Measurements from ENCODE around the gene SAMD4A.
A peak's percentile ranks its signal among the peaks of the same experiment; 100 is the strongest.

SAMD4A gene

GRCh38 chr14:54574528-54574927 is 7.6 kb downstream of the SAMD4A start:
- DNase-seq (ENCODE audit: low spot score) = no peak
- Histone ChIP-seq H3K9me3 (ENCODE audit: severe bottlenecking) (peaks cover 4% of the 10 kb centered on the region), H3K4me1 (ENCODE audit: insufficient read depth, poor library complexity, severe bottlenecking) (peaks cover 52% of the 10 kb centered on the region), H3K27ac (ENCODE audit: poor library complexity, severe bottlenecking) (no peak overlapping the region), H3K27me3 (ENCODE audit: insufficient read depth, poor library complexity, severe bottlenecking) (no peaks in the 10 kb centered on the region), H3K4me3 (ENCODE audit: severe bottlenecking) (no peak overlapping the region), H3K36me3 (ENCODE audit: low read depth) (peaks cover 72% of the 10 kb centered on the region)
- ATAC-seq (ENCODE audit: low read depth) = no peak
- TF ChIP-seq CTCF (IDR thresholded peaks at IDR 0.05; ENCODE audit: poor library complexity, severe bottlenecking) = no peak

- DNase-seq (ENCODE audit: low spot score) (no peak), ATAC-seq (ENCODE audit: low read depth) (no peak)
- peaks cover 68% of the 10 kb centered on the region for H3K36me3 ChIP-seq (ENCODE audit: low read depth)
- H3K9me3 ChIP-seq (ENCODE audit: severe bottlenecking) = peaks cover 2% of the 10 kb centered on the region
- H3K4me3 ChIP-seq (ENCODE audit: severe bottlenecking) = no peak overlapping the region
- no peaks in the 10 kb centered on the region for H3K27me3 ChIP-seq (ENCODE audit: insufficient read depth, poor library complexity, severe bottlenecking)
- peak overlapping the region; percentile 25 for H3K27ac ChIP-seq (ENCODE audit: poor library complexity, severe bottlenecking)
- TF ChIP-seq CTCF (IDR thresholded peaks at IDR 0.05; ENCODE audit: poor library complexity, severe bottlenecking) = no peak
- H3K4me1 ChIP-seq (ENCODE audit: insufficient read depth, poor library complexity, severe bottlenecking) = peaks cover 27% of the 10 kb centered on the region
Observed at GRCh38 chr14:54577494-54577893, 10.6 kb downstream of the SAMD4A start.

GRCh38 chr14:54577977-54578376 is 11.0 kb downstream of the SAMD4A start:
- no peak for TF ChIP-seq CTCF (IDR thresholded peaks at IDR 0.05; ENCODE audit: poor library complexity, severe bottlenecking)
- Histone ChIP-seq H3K27ac (ENCODE audit: poor library complexity, severe bottlenecking) (peak overlapping the region; percentile 25), H3K4me1 (ENCODE audit: insufficient read depth, poor library complexity, severe bottlenecking) (peaks cover 27% of the 10 kb centered on the region), H3K4me3 (ENCODE audit: severe bottlenecking) (no peak overlapping the region), H3K9me3 (ENCODE audit: severe bottlenecking) (no peaks in the 10 kb centered on the region), H3K27me3 (ENCODE audit: insufficient read depth, poor library complexity, severe bottlenecking) (no peaks in the 10 kb centered on the region), H3K36me3 (ENCODE audit: low read depth) (peaks cover 68% of the 10 kb centered on the region)
- DNase-seq (ENCODE audit: low spot score) = no peak
- peak; percentile 45 for ATAC-seq (ENCODE audit: low read depth)

GRCh38 chr14:54579621-54580020 is 12.7 kb downstream of the SAMD4A start:
- no peak for TF ChIP-seq CTCF (IDR thresholded peaks at IDR 0.05; ENCODE audit: poor library complexity, severe bottlenecking)
- DNase-seq (ENCODE audit: low spot score) (no peak), ATAC-seq (ENCODE audit: low read depth) (peak; percentile 45; the same call in 2 of the 3 replicates)
- Histone ChIP-seq H3K4me1 (ENCODE audit: insufficient read depth, poor library complexity, severe bottlenecking) (peaks cover 27% of the 10 kb centered on the region), H3K4me3 (ENCODE audit: severe bottlenecking) (no peak overlapping the region), H3K27ac (ENCODE audit: poor library complexity, severe bottlenecking) (no peak overlapping the region), H3K27me3 (ENCODE audit: insufficient read depth, poor library complexity, severe bottlenecking) (no peaks in the 10 kb centered on the region), H3K9me3 (ENCODE audit: severe bottlenecking) (no peaks in the 10 kb centered on the region), H3K36me3 (ENCODE audit: low read depth) (peaks cover 70% of the 10 kb centered on the region)

- DNase-seq (ENCODE audit: low spot score) (no peak), ATAC-seq (ENCODE audit: low read depth) (no peak)
- H3K4me3 ChIP-seq (ENCODE audit: severe bottlenecking) = no peak overlapping the region
- no peak overlapping the region for H3K27ac ChIP-seq (ENCODE audit: poor library complexity, severe bottlenecking)
- TF ChIP-seq CTCF (IDR thresholded peaks at IDR 0.05; ENCODE audit: poor library complexity, severe bottlenecking) = no peak
- no peaks in the 10 kb centered on the region for H3K9me3 ChIP-seq (ENCODE audit: severe bottlenecking)
- no peaks in the 10 kb centered on the region for H3K27me3 ChIP-seq (ENCODE audit: insufficient read depth, poor library complexity, severe bottlenecking)
- peaks cover 83% of the 10 kb centered on the region for H3K36me3 ChIP-seq (ENCODE audit: low read depth)
- H3K4me1 ChIP-seq (ENCODE audit: insufficient read depth, poor library complexity, severe bottlenecking) = peaks cover 24% of the 10 kb centered on the region
Observed at GRCh38 chr14:54580933-54581332, 14.0 kb downstream of the SAMD4A start.

Data from RWPE2 (cell line).